Caco-2 (cell line): ENCODE measurements around the gene SPSB4. TPM values are rescaled to one million over a fixed set of nuclear protein-coding genes. Genes with fewer than 3 reads are reported as not detected.

Experiments
- BruUV-seq: library from RNA; stranded (reverse); fragments of 400-500 nt; replicated peaks from 2 replicates; lab custom pipeline; 2021; lab: Mats Ljungman, UMichigan
- CTCF ChIA-PET: fragments of 300-600 bp; sonication (Branson Sonifier 250); formaldehyde crosslinking; loops from one replicate; lab custom pipeline; 2022; ENCODE audit warnings: antibody characterized with exemption; lab: Charles Lee
- POLR2A ChIA-PET: fragments of 300-600 bp; sonication (Branson Sonifier 250); formaldehyde crosslinking; loops from one replicate; lab custom pipeline; 2022; ENCODE audit warnings: antibody characterized with exemption; lab: Charles Lee
- DNase-seq, 2 experiments: peaks; one replicate each; pipeline versions ENCODE4 v3.0.0 to v3.0.0-alpha.2; 2020 to 2022
- H3K27me3 ChIP-seq: replicated peaks from 2 replicates; pipeline ENCODE4 v1.6.0; 2011; ENCODE audit warnings: low read length; ENCODE audit not compliant: control insufficient read depth, insufficient read depth
- H3K36me3 ChIP-seq: 2 replicates; pipeline ENCODE4 v1.5.1; 2011; ENCODE audit warnings: low read length; ENCODE audit not compliant: control insufficient read depth, insufficient read depth
- H3K4me1 ChIP-seq: fragments of 250-450 bp; sonication (Bioruptor Pico); 2 replicates; pipeline ENCODE4 v1.5.1; 2020; ENCODE audit warnings: mild to moderate bottlenecking
- H3K4me3 ChIP-seq: 2 replicates; pipeline ENCODE4 v1.5.1; 2011; ENCODE audit warnings: low read depth, mild to moderate bottlenecking, control low read depth, low read length
- H3K9me3 ChIP-seq: fragments of 250-450 bp; sonication (Bioruptor Pico); 2 replicates; pipeline ENCODE4 v1.5.1; 2020; ENCODE audit warnings: mild to moderate bottlenecking, moderate library complexity
- H3K27ac Mint-ChIP-seq: one replicate; pipeline ENCODE4 v1.8.0; 2022; ENCODE audit warnings: mixed read lengths; ENCODE audit not compliant: unreplicated experiment
- H3K27me3 Mint-ChIP-seq: one replicate; pipeline ENCODE4 v1.8.0; 2022; ENCODE audit warnings: mixed read lengths; ENCODE audit not compliant: insufficient read depth, unreplicated experiment
- H3K36me3 Mint-ChIP-seq: one replicate; pipeline ENCODE4 v1.8.0; 2022; ENCODE audit warnings: mild to moderate bottlenecking, mixed read lengths; ENCODE audit not compliant: insufficient read depth, unreplicated experiment
- H3K4me1 Mint-ChIP-seq: one replicate; pipeline ENCODE4 v1.8.0; 2022; ENCODE audit warnings: low read depth, mixed read lengths; ENCODE audit not compliant: unreplicated experiment
- H3K4me3 Mint-ChIP-seq: one replicate; pipeline ENCODE4 v1.8.0; 2022; ENCODE audit warnings: mild to moderate bottlenecking, moderate library complexity, mixed read lengths; ENCODE audit not compliant: unreplicated experiment
- H3K9me3 Mint-ChIP-seq: one replicate; pipeline ENCODE4 v1.8.0; 2022; ENCODE audit warnings: mixed read lengths; ENCODE audit not compliant: unreplicated experiment
- CTCF ChIP-seq, 2 experiments: fragments of 200-600 bp in 1 of 2; IDR thresholded peaks; 1 replicate in 1 of 2; 2 replicates in 1 of 2; pipeline versions ENCODE4 v1.5.1 to v1.8.0; 2011 to 2022; ENCODE audit warnings: antibody characterized with exemption in 1 of 2, control low read depth in 1 of 2, inconsistent platforms in 1 of 2, low read depth in 1 of 2, low read length in 1 of 2, mild to moderate bottlenecking in 1 of 2, moderate library complexity in 1 of 2; ENCODE audit not compliant: insufficient read depth in 1 of 2, severe bottlenecking in 1 of 2, unreplicated experiment in 1 of 2
- intact Hi-C: fragments of 100-400 bp; cut with micrococcal nuclease; formaldehyde crosslinking; loops from one replicate; pipeline ENCODE4 v1.10.0; 2022; ENCODE audit not compliant: unreplicated experiment
- total RNA-seq: library from RNA; stranded (reverse); gene quantifications from 2 replicates; pipeline ENCODE4 v1.2.3, GENCODE V29; 2022

SPSB4 gene
- total RNA-seq, 1 experiment from 2014 or later: not detected

GRCh38 chr3:141047168-141047567 is 4.0 kb upstream of the SPSB4 start:
- TF ChIP-seq CTCF (IDR thresholded peaks at IDR 0.05; ENCODE audit: insufficient read depth in 1 of 2, low read depth in 1 of 2, low read length in 1 of 2, severe bottlenecking in 1 of 2, unreplicated experiment in 1 of 2): no peak
- H3K27ac Mint-ChIP-seq: peak overlapping the region; percentile 9
- Histone ChIP-seq H3K4me1 (no peaks in the 10 kb centered on the region), H3K9me3 (no peaks in the 10 kb centered on the region), H3K36me3 (no peaks in the 10 kb centered on the region), H3K27me3 (no peaks in the 10 kb centered on the region), H3K4me3 (no peak overlapping the region)
- no peaks in the 10 kb centered on the region for H3K9me3 Mint-ChIP-seq
- no peaks in the 10 kb centered on the region for H3K4me1 Mint-ChIP-seq
- no peak for DNase-seq
- ChIA-PET POLR2A (no interaction called here), CTCF (no interaction called here)
- no TSS peak for BruUV-seq
- intact Hi-C loops: no loop called here
- H3K27me3 Mint-ChIP-seq: no peaks in the 10 kb centered on the region
- H3K4me3 Mint-ChIP-seq: no peak overlapping the region
- no peaks in the 10 kb centered on the region for H3K36me3 Mint-ChIP-seq

- Histone ChIP-seq H3K4me3 (no peak overlapping the region), H3K9me3 (no peaks in the 10 kb centered on the region), H3K27me3 (no peaks in the 10 kb centered on the region), H3K36me3 (no peaks in the 10 kb centered on the region), H3K4me1 (no peaks in the 10 kb centered on the region)
- DNase-seq: peak in 1 of 2 experiments; percentile 23
- CTCF ChIA-PET: interaction anchor here (0.6 kb wide), 1 partner anchor 54 kb away, joined by 3 read pairs; no protein-coding TSS in a partner anchor
- Mint-ChIP-seq H3K27me3 (peaks cover 3% of the 10 kb centered on the region), H3K4me1 (no peaks in the 10 kb centered on the region), H3K4me3 (no peak overlapping the region), H3K9me3 (no peaks in the 10 kb centered on the region), H3K27ac (no peak overlapping the region), H3K36me3 (no peaks in the 10 kb centered on the region)
- intact Hi-C loops: loop anchor here (2.0 kb wide), 1 partner anchor 55 kb away; no protein-coding TSS in a partner anchor
- POLR2A ChIA-PET: no interaction called here
- no TSS peak for BruUV-seq
- TF ChIP-seq CTCF (IDR thresholded peaks at IDR 0.05; ENCODE audit: insufficient read depth in 1 of 2, low read depth in 1 of 2, low read length in 1 of 2, severe bottlenecking in 1 of 2, unreplicated experiment in 1 of 2): peak in 1 of 2 experiments; percentile 18
Observed at GRCh38 chr3:141049681-141050080, 1.5 kb upstream of the SPSB4 start.

GRCh38 chr3:141051443-141052200 is 475 bp downstream of the SPSB4 start:
- intact Hi-C loops: no loop called here
- no peaks in the 10 kb centered on the region for H3K9me3 ChIP-seq
- H3K4me1 Mint-ChIP-seq: no peaks in the 10 kb centered on the region
- no peaks in the 10 kb centered on the region for H3K4me1 ChIP-seq
- no peak overlapping the region for H3K27ac Mint-ChIP-seq
- ChIA-PET CTCF (no interaction called here), POLR2A (no interaction called here)
- no peak overlapping the region for H3K4me3 Mint-ChIP-seq
- BruUV-seq: no TSS peak
- H3K27me3 ChIP-seq: no peaks in the 10 kb centered on the region
- no peak for DNase-seq
- H3K4me3 ChIP-seq: no peak overlapping the region
- H3K36me3 Mint-ChIP-seq: no peaks in the 10 kb centered on the region
- H3K9me3 Mint-ChIP-seq: no peaks in the 10 kb centered on the region
- no peaks in the 10 kb centered on the region for H3K36me3 ChIP-seq
- peaks cover 7% of the 10 kb centered on the region for H3K27me3 Mint-ChIP-seq
- no peak for TF ChIP-seq CTCF (IDR thresholded peaks at IDR 0.05; ENCODE audit: insufficient read depth in 1 of 2, low read depth in 1 of 2, low read length in 1 of 2, severe bottlenecking in 1 of 2, unreplicated experiment in 1 of 2)
